Activated T-helper 17 cell treated with anti-CD3 and anti-CD28 coated beads, Interleukin-2, amount 50 U/mL, for 72 hours (primary cell): ENCODE data around the gene SUGT1. TPM values are rescaled to one million over a fixed set of nuclear protein-coding genes. Genes with fewer than 3 reads are reported as not detected.
"Not testable (repeated sequence)": the region's sequence is repeated elsewhere in the genome, so short reads cannot be mapped to it uniquely, and the experiment has no call there.

Source experiments
- ATAC-seq: fragments of 150-1000 bp; cut with Tn5 transposase; replicated peaks from 2 replicates; pipeline ENCODE4 v1.10.0; 2021; ENCODE audit warnings: mild to moderate bottlenecking, moderate library complexity
- H3K27ac Mint-ChIP-seq: one replicate; pipeline ENCODE4 v1.8.0; 2022; ENCODE audit warnings: mixed read lengths
- H3K27me3 Mint-ChIP-seq: one replicate; pipeline ENCODE4 v1.8.0; 2022; ENCODE audit warnings: mixed read lengths
- H3K36me3 Mint-ChIP-seq: one replicate; pipeline ENCODE4 v1.8.0; 2022; ENCODE audit warnings: low read depth, mild to moderate bottlenecking, mixed read lengths
- H3K4me1 Mint-ChIP-seq: one replicate; pipeline ENCODE4 v1.8.0; 2022; ENCODE audit warnings: mixed read lengths
- H3K4me3 Mint-ChIP-seq: one replicate; pipeline ENCODE4 v1.8.0; 2022; ENCODE audit warnings: mild to moderate bottlenecking, mixed read lengths
- H3K9me3 Mint-ChIP-seq: one replicate; pipeline ENCODE4 v1.8.0; 2022; ENCODE audit warnings: mixed read lengths
- total RNA-seq, 2 donors: library from RNA; stranded (reverse); gene quantifications; one replicate each; pipeline ENCODE4 v1.2.3, GENCODE V29; 2022

SUGT1 gene
- total RNA-seq, 2 donors from 2014 or later, result 50.2 to 66.7 TPM

DNA sequence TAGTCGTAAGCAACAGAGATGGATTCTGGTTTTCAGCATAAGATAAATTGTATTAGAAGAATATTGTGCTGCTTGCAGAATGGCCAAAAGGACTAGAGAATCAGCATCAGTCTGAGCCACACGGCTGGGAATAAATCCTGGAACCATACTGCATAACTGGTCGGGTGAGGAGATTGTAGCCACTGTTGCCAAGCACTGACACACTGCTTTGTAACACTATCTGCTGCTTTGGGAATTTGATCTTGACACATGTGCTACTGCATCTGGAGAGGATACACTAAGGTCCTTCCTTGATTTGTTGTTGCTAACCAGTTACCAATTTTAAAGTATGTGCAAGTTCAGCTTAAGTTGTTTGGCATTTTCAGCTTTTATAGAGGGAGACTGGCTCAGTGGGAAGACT lies 8.5 kb upstream of the SUGT1 start:
- Mint-ChIP-seq H3K4me3 (no peak overlapping the region), H3K27me3 (no peaks in the 10 kb centered on the region), H3K9me3 (no peaks in the 10 kb centered on the region), H3K36me3 (peaks cover 54% of the 10 kb centered on the region), H3K27ac (peak overlapping the region; percentile 32), H3K4me1 (no peaks in the 10 kb centered on the region)
- ATAC-seq, result no peak

DNA sequence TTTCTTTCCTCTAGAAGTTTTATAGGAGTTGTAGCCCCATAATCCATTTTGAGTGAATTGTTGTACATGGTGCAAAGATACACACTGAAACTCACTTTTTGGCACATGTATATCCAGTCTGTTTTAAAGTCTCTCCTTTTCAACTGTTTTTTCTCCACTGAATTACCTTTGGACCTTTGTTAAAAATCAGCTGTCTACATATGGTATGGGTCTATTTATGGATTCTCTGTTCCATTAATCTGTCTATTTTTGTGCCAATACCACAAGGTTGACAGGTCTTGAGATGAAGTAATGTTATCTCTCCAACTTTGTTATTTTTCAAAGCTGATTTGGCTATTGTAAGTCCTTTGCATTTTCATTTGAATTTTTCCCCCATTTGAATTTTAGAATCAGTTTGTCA lies 5.7 kb upstream of the SUGT1 start:
- Mint-ChIP-seq H3K9me3 (no peaks in the 10 kb centered on the region), H3K4me1 (peaks cover 6% of the 10 kb centered on the region), H3K4me3 (no peak overlapping the region), H3K27ac (no peak overlapping the region), H3K27me3 (no peaks in the 10 kb centered on the region), H3K36me3 (peaks cover 39% of the 10 kb centered on the region)
- ATAC-seq, result no peak

DNA sequence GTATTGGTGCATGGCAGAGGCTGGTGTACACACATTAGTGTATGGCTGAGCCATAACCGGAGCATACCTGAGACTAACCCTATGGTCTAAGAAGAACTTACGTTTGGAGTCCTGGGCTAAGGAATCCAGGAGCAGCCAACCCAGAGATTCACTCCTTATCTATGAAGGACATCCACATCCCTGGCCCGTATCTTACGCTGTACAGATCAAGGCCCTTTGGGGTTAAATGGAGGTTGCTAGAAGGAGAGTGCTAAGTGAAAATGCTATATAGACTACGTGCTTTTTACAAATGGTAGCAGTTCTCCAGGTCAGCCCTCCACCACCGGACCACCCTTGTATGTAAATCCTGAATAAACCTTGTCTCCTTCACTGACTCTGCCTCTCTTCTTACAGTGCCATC lies 1.9 kb upstream of the SUGT1 start:
- no peak overlapping the region for H3K4me3 Mint-ChIP-seq
- H3K9me3 Mint-ChIP-seq, result no peaks in the 10 kb centered on the region
- no peaks in the 10 kb centered on the region for H3K27me3 Mint-ChIP-seq
- ATAC-seq, result no peak
- peaks cover 17% of the 10 kb centered on the region for H3K36me3 Mint-ChIP-seq
- H3K27ac Mint-ChIP-seq, result no peak overlapping the region
- peaks cover 6% of the 10 kb centered on the region for H3K4me1 Mint-ChIP-seq

DNA sequence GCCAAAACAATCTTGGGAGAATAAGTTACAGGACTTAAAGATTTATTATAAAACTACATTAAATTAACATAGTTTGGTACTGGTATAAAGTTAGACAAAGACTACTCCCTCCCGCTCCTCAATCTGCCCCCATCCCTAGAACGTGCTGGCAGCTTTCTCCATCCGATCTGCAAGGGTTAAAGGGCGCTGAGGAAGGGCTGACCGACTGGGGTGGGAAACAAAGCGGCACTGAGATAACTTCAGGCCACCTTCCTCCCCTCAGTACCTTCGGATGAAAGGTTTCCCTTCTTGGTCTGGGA lies 790 bp upstream of the SUGT1 start:
- Mint-ChIP-seq H3K27me3 (no peaks in the 10 kb centered on the region), H3K36me3 (peaks cover 17% of the 10 kb centered on the region)

DNA sequence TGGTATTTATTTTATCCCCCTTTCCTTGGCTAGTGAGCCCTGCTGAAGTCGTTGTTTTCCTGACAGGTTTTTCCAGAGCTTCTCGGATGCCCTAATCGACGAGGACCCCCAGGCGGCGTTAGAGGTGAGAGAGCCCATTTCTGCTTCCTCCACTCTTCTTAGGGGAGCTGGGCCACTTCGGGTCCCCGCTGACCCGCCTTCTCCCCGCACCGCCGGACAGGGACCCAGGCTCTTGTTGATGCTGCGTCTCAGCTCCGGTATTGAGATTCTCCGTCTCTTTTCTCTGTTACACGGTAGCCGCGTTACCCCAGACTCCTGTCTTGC lies 306 bp downstream of the SUGT1 start:
- Mint-ChIP-seq H3K27ac (no peak overlapping the region), H3K9me3 (no peaks in the 10 kb centered on the region), H3K4me1 (peaks cover 6% of the 10 kb centered on the region), H3K4me3 (no peak overlapping the region), H3K27me3 (no peaks in the 10 kb centered on the region), H3K36me3 (peaks cover 17% of the 10 kb centered on the region)
- peak; percentile 31 for ATAC-seq

More for the DNA sequence above, 790 bp upstream of the SUGT1 start:
- peak; percentile 38 for ATAC-seq
- Mint-ChIP-seq H3K9me3 (no peaks in the 10 kb centered on the region), H3K4me1 (peaks cover 6% of the 10 kb centered on the region), H3K27ac (no peak overlapping the region), H3K4me3 (no peak overlapping the region)

DNA sequence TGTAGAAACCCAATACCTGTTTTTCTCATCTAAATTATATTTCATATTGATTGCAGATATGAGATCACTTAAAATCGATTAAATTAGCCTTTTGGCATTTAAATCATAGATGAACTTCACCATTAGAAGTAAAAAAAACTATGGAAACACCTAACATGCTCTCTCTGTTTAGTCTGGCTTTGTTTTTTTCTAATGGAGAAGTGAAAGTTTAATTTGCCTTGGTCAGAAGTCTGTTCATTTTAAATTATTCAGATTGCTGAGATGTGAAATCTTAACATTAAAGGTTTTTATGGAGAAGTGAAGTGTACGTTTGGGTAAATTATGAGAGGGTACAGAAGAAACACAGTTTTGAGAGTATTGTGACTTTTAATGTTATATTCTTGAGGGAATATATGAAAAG lies 6.7 kb downstream of the SUGT1 start:
- no peaks in the 10 kb centered on the region for H3K27me3 Mint-ChIP-seq
- peaks cover 52% of the 10 kb centered on the region for H3K36me3 Mint-ChIP-seq
- no peak for ATAC-seq
- no peaks in the 10 kb centered on the region for H3K4me1 Mint-ChIP-seq
- H3K27ac Mint-ChIP-seq, result no peak overlapping the region
- no peaks in the 10 kb centered on the region for H3K9me3 Mint-ChIP-seq
- H3K4me3 Mint-ChIP-seq, result no peak overlapping the region

DNA sequence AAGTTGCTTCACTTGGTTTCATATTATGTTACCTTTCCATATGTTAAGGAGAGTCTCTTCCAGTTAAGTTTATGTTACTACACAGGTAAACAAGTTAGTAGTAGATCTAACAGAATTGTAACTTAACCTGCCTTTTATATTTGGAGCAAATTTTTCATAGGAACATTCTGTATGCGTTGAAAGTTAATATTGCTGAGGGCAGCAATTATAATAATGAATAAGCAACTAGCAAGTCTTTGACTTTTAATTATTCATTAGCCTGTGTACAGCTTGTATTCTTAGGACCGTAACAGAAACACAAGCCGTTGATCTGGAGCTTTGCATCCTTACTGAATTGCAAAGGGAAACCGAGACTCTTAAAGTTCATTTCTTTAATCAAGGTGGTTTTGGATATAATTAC lies 11.6 kb downstream of the SUGT1 start:
- Mint-ChIP-seq H3K4me3 (no peak overlapping the region), H3K27me3 (no peaks in the 10 kb centered on the region), H3K9me3 (no peaks in the 10 kb centered on the region), H3K36me3 (peaks cover 99% of the 10 kb centered on the region), H3K4me1 (no peaks in the 10 kb centered on the region), H3K27ac (peak overlapping the region; percentile 28)
- ATAC-seq, result no peak

DNA sequence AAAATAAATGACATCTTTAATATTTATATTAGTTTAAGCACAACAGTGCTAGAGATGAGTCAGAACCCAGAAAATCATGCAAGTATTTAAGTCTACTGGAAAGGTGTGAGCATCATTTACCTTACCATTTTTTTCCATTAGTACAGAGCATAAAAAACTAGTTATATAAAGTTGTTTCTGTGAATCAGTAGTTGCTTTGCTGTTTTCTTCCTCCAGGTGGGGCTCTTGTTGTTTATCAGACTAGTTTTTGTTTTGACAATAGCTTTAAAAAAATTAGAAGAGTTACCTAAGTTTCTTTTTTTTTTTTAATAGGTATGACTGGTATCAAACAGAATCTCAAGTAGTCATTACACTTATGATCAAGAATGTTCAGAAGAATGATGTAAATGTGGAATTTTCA lies 12.7 kb downstream of the SUGT1 start:
- Mint-ChIP-seq H3K4me1 (no peaks in the 10 kb centered on the region), H3K9me3 (no peaks in the 10 kb centered on the region), H3K27ac (no peak overlapping the region), H3K4me3 (no peak overlapping the region), H3K36me3 (peaks cover 99% of the 10 kb centered on the region), H3K27me3 (no peaks in the 10 kb centered on the region)
- ATAC-seq, result peak; percentile 40

DNA sequence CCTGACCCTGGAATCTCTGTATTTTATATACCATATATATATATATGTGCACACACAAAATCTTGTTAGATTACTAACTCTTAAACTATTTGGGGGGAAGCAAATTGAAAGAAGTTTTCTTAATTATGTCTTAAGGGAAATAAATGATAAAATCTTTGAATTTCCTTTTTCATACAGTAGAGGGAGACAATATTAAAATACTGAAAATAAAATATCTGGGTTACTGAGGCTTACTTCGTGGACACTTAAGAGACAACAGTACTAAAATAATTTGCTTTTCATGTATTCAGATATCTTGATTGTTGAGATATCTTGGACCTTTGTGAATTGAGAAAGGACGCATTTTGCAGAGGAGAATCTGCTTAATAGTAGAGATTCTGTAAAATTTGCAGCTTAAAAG lies 17.0 kb downstream of the SUGT1 start:
- no peak for ATAC-seq
- H3K27ac Mint-ChIP-seq, result no peak overlapping the region
- H3K27me3 Mint-ChIP-seq, result no peaks in the 10 kb centered on the region
- no peaks in the 10 kb centered on the region for H3K9me3 Mint-ChIP-seq
- H3K4me3 Mint-ChIP-seq, result no peak overlapping the region
- H3K4me1 Mint-ChIP-seq, result no peaks in the 10 kb centered on the region
- peaks cover 95% of the 10 kb centered on the region for H3K36me3 Mint-ChIP-seq

DNA sequence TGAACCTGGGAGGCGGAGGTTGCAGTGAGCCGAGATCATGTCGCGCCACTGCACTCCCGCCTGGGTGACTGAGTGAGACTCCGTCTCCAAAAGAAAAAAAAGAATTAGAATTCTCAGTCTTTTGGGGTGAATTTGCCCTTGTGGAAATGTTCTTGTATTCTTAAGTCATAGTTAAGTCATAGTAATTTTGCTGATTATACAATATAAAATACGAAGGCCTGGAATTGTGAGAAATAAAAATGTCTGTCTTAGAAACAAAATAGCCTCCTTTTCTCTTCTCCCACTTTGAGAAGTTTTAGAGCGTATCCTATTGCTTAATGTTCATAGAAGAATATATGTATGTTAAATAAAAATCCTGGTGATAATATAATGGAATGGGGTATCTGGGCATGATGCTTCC lies 18.1 kb downstream of the SUGT1 start:
- peaks cover 95% of the 10 kb centered on the region for H3K36me3 Mint-ChIP-seq
- peaks cover 2% of the 10 kb centered on the region for H3K4me1 Mint-ChIP-seq
- no peaks in the 10 kb centered on the region for H3K9me3 Mint-ChIP-seq
- H3K27ac Mint-ChIP-seq, result no peak overlapping the region
- H3K27me3 Mint-ChIP-seq, result no peaks in the 10 kb centered on the region
- H3K4me3 Mint-ChIP-seq, result no peak overlapping the region
- no peak for ATAC-seq

DNA sequence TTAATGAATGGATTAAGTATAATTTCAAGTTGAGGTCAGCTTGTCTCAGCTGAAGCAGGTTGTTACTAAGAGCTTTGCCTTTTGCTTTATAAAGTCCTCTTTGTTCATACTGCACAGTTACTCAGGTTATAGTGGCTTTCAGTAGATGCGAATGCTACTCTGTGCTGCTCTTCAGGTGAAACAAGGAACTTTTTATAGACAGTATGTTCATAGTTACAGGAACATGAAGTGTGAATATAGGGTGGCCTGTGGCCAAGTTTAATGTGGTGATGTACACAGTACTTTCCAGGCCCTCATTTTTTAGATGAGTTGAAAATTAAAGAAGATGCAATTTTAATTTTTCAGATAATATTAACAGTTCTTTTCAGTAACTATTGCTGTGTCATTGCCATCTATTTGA lies 20.8 kb downstream of the SUGT1 start:
- Mint-ChIP-seq H3K4me1 (peaks cover 5% of the 10 kb centered on the region), H3K36me3 (peaks cover 95% of the 10 kb centered on the region), H3K9me3 (no peaks in the 10 kb centered on the region), H3K27ac (peak overlapping the region; percentile 22), H3K4me3 (no peak overlapping the region), H3K27me3 (no peaks in the 10 kb centered on the region)
- ATAC-seq, result no peak

DNA sequence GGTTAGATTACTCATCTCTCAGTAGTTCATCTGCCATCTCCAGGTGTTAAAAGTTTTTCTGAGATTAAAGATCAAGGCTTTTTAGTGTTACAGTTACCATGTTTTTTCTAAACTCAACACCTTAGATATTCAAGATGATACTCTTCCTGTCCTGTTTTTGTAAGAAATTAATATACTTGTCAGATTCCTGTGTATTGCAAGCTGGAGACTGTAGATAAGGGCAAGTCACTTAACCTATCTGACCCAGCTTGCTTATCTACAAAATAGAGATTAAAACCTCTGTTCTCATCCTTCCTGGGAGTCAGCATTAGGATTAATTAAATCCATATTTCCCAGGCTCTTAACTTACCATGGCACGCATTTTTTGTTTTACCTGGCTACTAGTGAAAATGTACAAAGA lies 25.2 kb downstream of the SUGT1 start:
- Mint-ChIP-seq H3K27me3 (no peaks in the 10 kb centered on the region), H3K36me3 (peaks cover 93% of the 10 kb centered on the region), H3K4me3 (no peak overlapping the region)

DNA sequence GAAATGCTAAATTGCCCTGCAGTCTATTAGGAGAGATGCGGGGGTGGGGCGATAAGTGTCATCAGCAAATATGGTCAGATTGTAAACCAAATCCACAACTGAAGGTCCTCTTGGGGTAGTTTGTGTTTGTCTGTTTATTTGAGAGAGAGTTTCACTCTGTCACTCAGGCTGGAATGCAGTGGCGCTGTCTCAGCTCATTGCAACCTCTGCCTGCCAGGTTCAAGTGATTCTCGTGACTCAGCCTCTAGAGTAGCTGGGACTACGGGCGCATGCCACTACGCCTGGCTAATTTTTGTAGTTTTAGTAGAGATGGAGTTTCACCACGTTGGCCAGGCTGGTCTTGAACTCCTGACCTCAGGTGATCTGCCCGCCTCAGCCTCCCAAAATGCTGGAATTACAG lies 33.2 kb downstream of the SUGT1 start:
- not testable (repeated sequence) for H3K4me3 Mint-ChIP-seq

More for the DNA sequence above, 25.2 kb downstream of the SUGT1 start:
- ATAC-seq, result no peak
- Mint-ChIP-seq H3K9me3 (no peaks in the 10 kb centered on the region), H3K4me1 (peaks cover 5% of the 10 kb centered on the region), H3K27ac (peak overlapping the region; percentile 16)

DNA sequence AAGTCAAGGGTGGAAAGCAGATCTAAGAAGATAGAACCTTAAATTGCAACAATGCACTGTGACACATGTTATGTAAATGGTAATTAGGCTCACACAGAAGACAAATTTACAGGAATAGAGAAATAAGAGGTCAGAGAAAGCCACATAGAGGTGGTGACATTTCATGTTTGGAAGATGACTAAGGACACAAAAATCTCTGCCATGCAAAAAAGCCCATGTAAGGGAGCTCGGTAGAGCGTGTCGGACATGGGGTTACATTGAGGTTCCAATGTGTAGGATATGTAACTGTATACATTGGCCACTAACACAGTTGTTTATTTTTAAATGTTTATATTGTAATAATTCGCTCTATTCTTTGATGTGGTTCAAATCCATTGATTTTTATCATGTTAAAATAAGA lies 33.7 kb downstream of the SUGT1 start:
- peaks cover 95% of the 10 kb centered on the region for H3K36me3 Mint-ChIP-seq
- no peak for ATAC-seq
- H3K4me1 Mint-ChIP-seq, result no peaks in the 10 kb centered on the region
- no peaks in the 10 kb centered on the region for H3K27me3 Mint-ChIP-seq
- H3K27ac Mint-ChIP-seq, result no peak overlapping the region
- no peaks in the 10 kb centered on the region for H3K9me3 Mint-ChIP-seq
- no peak overlapping the region for H3K4me3 Mint-ChIP-seq

More for the DNA sequence above, 33.2 kb downstream of the SUGT1 start:
- not testable (repeated sequence) for ATAC-seq, H3K4me1 Mint-ChIP-seq, H3K9me3 Mint-ChIP-seq, H3K27me3 Mint-ChIP-seq
- Mint-ChIP-seq H3K27ac (peak overlapping the region; percentile 27), H3K36me3 (peaks cover 97% of the 10 kb centered on the region)

DNA sequence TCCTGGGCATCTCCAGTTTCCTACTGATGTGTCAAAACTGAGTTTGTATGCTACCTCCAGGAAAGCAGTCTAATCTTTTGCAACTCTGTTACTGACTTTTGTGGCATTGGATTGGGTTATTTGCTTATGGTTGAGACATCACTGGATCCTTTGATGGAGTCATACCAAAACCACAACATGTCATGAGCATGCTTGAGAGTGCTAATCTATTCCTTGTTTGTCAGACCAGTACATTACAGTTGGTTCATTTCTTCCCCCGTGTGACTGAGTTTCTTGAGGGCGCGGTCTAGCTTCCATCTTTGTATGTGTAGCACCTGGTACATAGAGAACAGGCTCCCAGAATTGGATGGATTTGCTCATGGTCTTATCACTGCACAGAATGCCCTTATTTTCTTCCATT lies 43.2 kb downstream of the SUGT1 start:
- H3K27ac Mint-ChIP-seq, result peak overlapping the region; percentile 68
- H3K4me1 Mint-ChIP-seq, result peaks cover 10% of the 10 kb centered on the region

DNA sequence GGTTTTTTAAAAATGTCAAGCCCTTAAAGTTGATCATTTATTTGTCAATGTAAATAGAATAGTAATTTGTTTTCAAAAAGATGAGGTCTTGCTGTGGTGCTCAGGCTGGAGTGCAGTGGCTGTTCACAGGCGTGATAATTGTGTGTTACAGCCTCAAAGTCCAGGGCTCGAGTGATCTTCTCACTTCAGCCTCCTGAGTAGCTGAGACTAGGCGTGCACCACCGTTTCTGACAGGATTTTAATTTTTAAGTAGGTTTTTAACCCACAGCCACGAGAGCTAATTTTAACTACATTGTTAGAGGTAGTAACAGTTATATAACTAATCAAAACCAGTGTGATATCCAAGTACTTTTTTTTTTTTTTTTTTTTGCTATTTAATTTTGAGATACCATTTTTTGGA lies 43.9 kb downstream of the SUGT1 start:
- no peaks in the 10 kb centered on the region for H3K27me3 Mint-ChIP-seq
- peak overlapping the region; percentile 68 for H3K27ac Mint-ChIP-seq
- H3K36me3 Mint-ChIP-seq, result peaks cover 45% of the 10 kb centered on the region
- H3K4me1 Mint-ChIP-seq, result peaks cover 10% of the 10 kb centered on the region
- H3K9me3 Mint-ChIP-seq, result no peaks in the 10 kb centered on the region
- H3K4me3 Mint-ChIP-seq, result no peak overlapping the region
- ATAC-seq, result no peak

More for the DNA sequence above, 43.2 kb downstream of the SUGT1 start:
- Mint-ChIP-seq H3K36me3 (peaks cover 51% of the 10 kb centered on the region), H3K4me3 (peak overlapping the region; percentile 11), H3K9me3 (no peaks in the 10 kb centered on the region), H3K27me3 (no peaks in the 10 kb centered on the region)
- peak; percentile 95 for ATAC-seq
